H9 (cell line): ENCODE measurements around the gene ENOX2. TPM values are rescaled to one million over a fixed set of nuclear protein-coding genes. Genes with fewer than 3 reads are reported as not detected.

ENCODE experiments used
- DNase-seq: peaks from one replicate; pipeline ENCODE4 v3.0.0-alpha.2; 2017
- H2AFZ ChIP-seq: one replicate; pipeline ENCODE4 v1.6.1; 2013; ENCODE audit warnings: mild to moderate bottlenecking, low read length, control low read depth, moderate library complexity
- H2AK5ac ChIP-seq: 2 replicates; pipeline ENCODE4 v1.6.1; 2013; ENCODE audit warnings: low read length, control low read depth, mixed read lengths; ENCODE audit not compliant: insufficient read length
- H2BK120ac ChIP-seq: one replicate; pipeline ENCODE4 v1.6.1; 2013; ENCODE audit warnings: low read depth, mild to moderate bottlenecking, low read length, control low read depth, inconsistent platforms; ENCODE audit not compliant: poor library complexity, severe bottlenecking
- H2BK12ac ChIP-seq: 2 replicates; pipeline ENCODE4 v1.6.1; 2013; ENCODE audit warnings: low read length, control low read depth, mixed read lengths, low read depth; ENCODE audit not compliant: insufficient read length
- H2BK15ac ChIP-seq: 2 replicates; pipeline ENCODE4 v1.6.1; 2013; ENCODE audit warnings: low read depth, low read length, control low read depth
- H2BK20ac ChIP-seq: one replicate; pipeline ENCODE4 v1.6.1; 2013; ENCODE audit warnings: low read depth, mild to moderate bottlenecking, low read length, control low read depth, inconsistent platforms; ENCODE audit not compliant: poor library complexity, severe bottlenecking
- H2BK5ac ChIP-seq: 2 replicates; pipeline ENCODE4 v1.6.1; 2013; ENCODE audit warnings: low read length, control low read depth, mixed read lengths; ENCODE audit not compliant: insufficient read length
- H3K14ac ChIP-seq: 2 replicates; pipeline ENCODE4 v1.6.1; 2013; ENCODE audit warnings: low read length, control low read depth; ENCODE audit not compliant: insufficient read depth
- H3K18ac ChIP-seq: 2 replicates; pipeline ENCODE4 v1.6.1; 2013; ENCODE audit warnings: low read depth, mild to moderate bottlenecking, mixed read lengths, low read length, control low read depth; ENCODE audit not compliant: insufficient read length
- H3K23ac ChIP-seq: 2 replicates; pipeline ENCODE4 v1.6.1; 2013; ENCODE audit warnings: low read length, control low read depth, mixed read lengths, low read depth; ENCODE audit not compliant: insufficient read length
- H3K23me2 ChIP-seq: 2 replicates; pipeline ENCODE4 v1.6.1; 2013; ENCODE audit warnings: low read depth, mild to moderate bottlenecking, mixed read lengths, low read length, control low read depth; ENCODE audit not compliant: insufficient read length, poor library complexity, severe bottlenecking
- H3K27ac ChIP-seq: 2 replicates; pipeline ENCODE4 v1.5.1; 2013; ENCODE audit warnings: low read length, control low read depth, mixed read lengths, low read depth; ENCODE audit not compliant: insufficient read length
- H3K27me3 ChIP-seq: 2 replicates; pipeline ENCODE4 v1.6.1; 2013; ENCODE audit warnings: low read length, control low read depth, inconsistent platforms; ENCODE audit not compliant: insufficient read depth
- H3K4ac ChIP-seq: 2 replicates; pipeline ENCODE4 v1.6.1; 2013; ENCODE audit warnings: low read depth, mild to moderate bottlenecking, control low read depth, inconsistent platforms, low read length, moderate library complexity
- H3K4me1 ChIP-seq: 2 replicates; pipeline ENCODE4 v1.6.1; 2013; ENCODE audit warnings: low read length, control low read depth, inconsistent platforms; ENCODE audit not compliant: insufficient read depth
- H3K4me2 ChIP-seq: 2 replicates; pipeline ENCODE4 v1.6.1; 2013; ENCODE audit warnings: low read length, control low read depth, mixed read lengths; ENCODE audit not compliant: insufficient read length, insufficient read depth
- H3K56ac ChIP-seq: 2 replicates; pipeline ENCODE4 v1.6.1; 2013; ENCODE audit warnings: low read depth, mild to moderate bottlenecking, mixed read lengths, low read length, control low read depth; ENCODE audit not compliant: insufficient read length
- H3K79me1 ChIP-seq: 2 replicates; pipeline ENCODE4 v1.6.1; 2013; ENCODE audit warnings: low read depth, mild to moderate bottlenecking, moderate library complexity, low read length, control low read depth, inconsistent platforms; ENCODE audit not compliant: insufficient read depth, poor library complexity, severe bottlenecking
- H3K79me2 ChIP-seq: 2 replicates; pipeline ENCODE4 v1.6.1; 2013; ENCODE audit warnings: low read length, control low read depth, inconsistent platforms; ENCODE audit not compliant: insufficient read depth
- H3K9ac ChIP-seq: 2 replicates; pipeline ENCODE4 v1.6.1; 2013; ENCODE audit warnings: low read length, control low read depth, mixed read lengths; ENCODE audit not compliant: insufficient read length; ENCODE audit errors: extremely low read depth
- H3K9me3 ChIP-seq: one replicate; pipeline ENCODE4 v1.6.1; 2013; ENCODE audit warnings: low read depth, low read length, inconsistent platforms; ENCODE audit not compliant: control insufficient read depth
- H3T11ph ChIP-seq: one replicate; pipeline ENCODE4 v1.6.1; 2013; ENCODE audit warnings: mild to moderate bottlenecking, low read length, control low read depth, inconsistent platforms
- H4K20me1 ChIP-seq: one replicate; pipeline ENCODE4 v1.6.1; 2013; ENCODE audit not compliant: control insufficient read depth, insufficient read length, insufficient read depth
- H4K5ac ChIP-seq: 2 replicates; pipeline ENCODE4 v1.6.1; 2013; ENCODE audit warnings: low read depth, mild to moderate bottlenecking, mixed read lengths, low read length, control low read depth; ENCODE audit not compliant: insufficient read length
- H4K8ac ChIP-seq: replicated peaks from 2 replicates; pipeline ENCODE4 v1.6.1; 2013; ENCODE audit warnings: low read length, control low read depth, mixed read lengths, low read depth; ENCODE audit not compliant: insufficient read length
- H4K91ac ChIP-seq: 2 replicates; pipeline ENCODE4 v1.6.1; 2013; ENCODE audit warnings: low read depth, mild to moderate bottlenecking, moderate library complexity, mixed read lengths, low read length, control low read depth; ENCODE audit not compliant: insufficient read length
- H3K27ac Mint-ChIP-seq, 3 experiments: 2 replicates in 2 of 3; 3 replicates in 1 of 3; pipeline ENCODE4 v1.8.0; 2020 to 2021; ENCODE audit warnings: mixed read lengths in 3 of 3, mild to moderate bottlenecking in 1 of 3, moderate library complexity in 1 of 3
- H3K27me3 Mint-ChIP-seq: 2 replicates; pipeline ENCODE4 v1.8.0; 2021; ENCODE audit warnings: low read depth, mild to moderate bottlenecking, moderate library complexity, mixed read lengths
- H3K36me3 Mint-ChIP-seq, 3 experiments: 2 replicates in 2 of 3; 3 replicates in 1 of 3; pipeline ENCODE4 v1.8.0; 2020 to 2021; ENCODE audit warnings: low read depth in 3 of 3, mixed read lengths in 3 of 3; ENCODE audit not compliant: insufficient read depth in 1 of 3
- H3K4me1 Mint-ChIP-seq, 2 experiments: 2 replicates each; pipeline ENCODE4 v1.8.0; 2020; ENCODE audit warnings: mixed read lengths in 2 of 2
- H3K4me3 Mint-ChIP-seq, 2 experiments: 2 replicates in 1 of 2; 3 replicates in 1 of 2; pipeline ENCODE4 v1.8.0; 2020 to 2021; ENCODE audit warnings: mild to moderate bottlenecking in 2 of 2, mixed read lengths in 2 of 2, moderate library complexity in 1 of 2
- H3K9me3 Mint-ChIP-seq, 2 experiments: 2 replicates in 1 of 2; 3 replicates in 1 of 2; pipeline ENCODE4 v1.8.0; 2020; ENCODE audit warnings: mild to moderate bottlenecking in 2 of 2, mixed read lengths in 2 of 2, moderate library complexity in 1 of 2
- WGBS: extraction: QIAGEN DNeasy Blood & Tissue Kit; methylation state at CpG from one replicate; pipeline ENCODE4 v1.1.7; 2013; ENCODE audit warnings: missing lambda C conversion rate, low lambda C conversion rate, mixed read lengths; ENCODE audit not compliant: insufficient read length; ENCODE audit errors: extremely low coverage; 5-methylcytosine and 5-hydroxymethylcytosine counted together
- total RNA-seq: library from RNA; stranded (reverse); gene quantifications from 2 replicates; pipeline ENCODE4 v1.2.1, GENCODE V29; 2021
- TF ChIP-seq, protein P1 (sequence below): fragments of 200-600 bp; sonication (generic); conservative IDR thresholded peaks from 3 replicates; pipeline ENCODE4 v1.8.0; 2021; ENCODE audit warnings: antibody characterized with exemption, mild to moderate bottlenecking

The ENOX2 gene
- total RNA-seq, 1 experiment from 2014 or later, result 17.7 TPM

DNA sequence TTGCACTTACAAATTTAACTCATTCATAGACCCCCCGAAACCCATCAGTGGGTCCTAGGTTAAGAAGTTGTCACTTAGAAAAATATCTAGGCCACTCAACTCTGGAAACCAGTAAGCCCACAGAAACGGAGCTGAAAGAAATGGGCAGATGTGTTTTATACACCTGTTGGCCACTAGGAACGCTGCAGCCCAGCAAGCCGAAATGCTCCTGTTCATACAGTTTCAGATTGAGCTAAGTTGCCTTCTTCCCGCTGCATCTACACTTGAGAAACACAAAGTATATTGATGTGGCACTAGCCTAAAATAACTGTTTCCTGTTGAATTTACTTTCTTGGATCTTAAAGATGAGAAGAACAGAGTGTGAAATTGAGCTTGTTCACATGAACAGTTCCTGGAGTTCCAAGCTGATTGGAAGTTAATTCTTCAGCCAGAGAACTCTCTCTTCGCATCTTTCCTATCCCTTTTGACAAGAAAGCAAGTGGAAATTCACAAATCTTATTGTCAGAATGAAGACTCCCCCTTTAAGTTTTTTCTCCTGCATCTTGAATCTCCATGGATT, 327.1 kb downstream of the ENOX2 start:
- Histone ChIP-seq H2BK5ac (no peak overlapping the region), H4K20me1 (no peaks in the 10 kb centered on the region), H3K4me2 (no peak overlapping the region), H3K27me3 (no peaks in the 10 kb centered on the region), H3K9me3 (no peaks in the 10 kb centered on the region), H2BK20ac (no peak overlapping the region), H2BK120ac (no peak overlapping the region), H4K91ac (no peak overlapping the region), H3K18ac (no peak overlapping the region), H3K9ac (no peak overlapping the region), H4K8ac (no peak overlapping the region), H3T11ph (no peak overlapping the region), H3K4me1 (no peaks in the 10 kb centered on the region), H3K14ac (no peak overlapping the region), H2BK15ac (no peak overlapping the region), H3K23ac (no peak overlapping the region), H3K23me2 (no peaks in the 10 kb centered on the region), H3K27ac (no peak overlapping the region), H3K4ac (no peak overlapping the region), H2AFZ (no peak overlapping the region), H3K79me2 (no peaks in the 10 kb centered on the region), H3K56ac (no peak overlapping the region), H4K5ac (no peak overlapping the region), H2BK12ac (no peak overlapping the region), H2AK5ac (no peak overlapping the region), H3K79me1 (no peaks in the 10 kb centered on the region)
- WGBS, result no CpG with 5 or more reads among the region's 6 CpGs
- Mint-ChIP-seq H3K27me3 (no peaks in the 10 kb centered on the region; the same call in 1 of the 2 replicates), H3K4me1 (peaks cover 4 to 5% of the 10 kb centered on the region in 2 experiments; a peak in 3 of 4 replicates), H3K36me3 (peaks cover 4 to 6% (median 5%) of the 10 kb centered on the region in 3 experiments; a peak in 5 of 7 replicates), H3K27ac (no peak overlapping the region), H3K4me3 (no peak overlapping the region), H3K9me3 (peaks cover 4 to 5% of the 10 kb centered on the region in 2 experiments; a peak in 2 of 5 replicates)
- DNase-seq, result peak; percentile 38
- TF ChIP-seq, protein P1, sequence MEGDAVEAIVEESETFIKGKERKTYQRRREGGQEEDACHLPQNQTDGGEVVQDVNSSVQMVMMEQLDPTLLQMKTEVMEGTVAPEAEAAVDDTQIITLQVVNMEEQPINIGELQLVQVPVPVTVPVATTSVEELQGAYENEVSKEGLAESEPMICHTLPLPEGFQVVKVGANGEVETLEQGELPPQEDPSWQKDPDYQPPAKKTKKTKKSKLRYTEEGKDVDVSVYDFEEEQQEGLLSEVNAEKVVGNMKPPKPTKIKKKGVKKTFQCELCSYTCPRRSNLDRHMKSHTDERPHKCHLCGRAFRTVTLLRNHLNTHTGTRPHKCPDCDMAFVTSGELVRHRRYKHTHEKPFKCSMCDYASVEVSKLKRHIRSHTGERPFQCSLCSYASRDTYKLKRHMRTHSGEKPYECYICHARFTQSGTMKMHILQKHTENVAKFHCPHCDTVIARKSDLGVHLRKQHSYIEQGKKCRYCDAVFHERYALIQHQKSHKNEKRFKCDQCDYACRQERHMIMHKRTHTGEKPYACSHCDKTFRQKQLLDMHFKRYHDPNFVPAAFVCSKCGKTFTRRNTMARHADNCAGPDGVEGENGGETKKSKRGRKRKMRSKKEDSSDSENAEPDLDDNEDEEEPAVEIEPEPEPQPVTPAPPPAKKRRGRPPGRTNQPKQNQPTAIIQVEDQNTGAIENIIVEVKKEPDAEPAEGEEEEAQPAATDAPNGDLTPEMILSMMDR, result peak; percentile 92

Other genes starting within 250 kb of the ENOX2 start
- gene ARHGAP36, start 155.1 kb upstream of the ENOX2 start, total RNA-seq, result 0.13 and 0.37 TPM in 2 replicates